Tibial nerve (tissue), 4 donors: ENCODE results near the gene PEX26.
"Not testable (repeated sequence)": the region's sequence is repeated elsewhere in the genome, so short reads cannot be mapped to it uniquely, and the experiment has no call there.

Experiments
- CTCF ChIP-seq, 5 experiments: fragments of 200-600 bp in 3 of 5; fragments of 450-650 bp in 2 of 5; sonication (generic) in 3 of 5; IDR thresholded peaks; one replicate each; pipeline ENCODE4 v1.5.1; 2016 to 2019; ENCODE audit warnings: antibody characterized with exemption in 5 of 5, mild to moderate bottlenecking in 3 of 5, moderate library complexity in 2 of 5
- EP300 ChIP-seq, 2 donors: sonication (generic); formaldehyde crosslinking; IDR thresholded peaks; one replicate each; pipeline ENCODE4 v1.6.1; 2017; ENCODE audit warnings: antibody characterized with exemption in 2 of 2, mild to moderate bottlenecking in 1 of 2
- POLR2A ChIP-seq, 2 donors: fragments of 450-650 bp; IDR thresholded peaks; one replicate each; pipeline ENCODE4 v1.6.1; 2017; ENCODE audit warnings: antibody characterized with exemption in 2 of 2, mild to moderate bottlenecking in 2 of 2, moderate library complexity in 2 of 2

DNA sequence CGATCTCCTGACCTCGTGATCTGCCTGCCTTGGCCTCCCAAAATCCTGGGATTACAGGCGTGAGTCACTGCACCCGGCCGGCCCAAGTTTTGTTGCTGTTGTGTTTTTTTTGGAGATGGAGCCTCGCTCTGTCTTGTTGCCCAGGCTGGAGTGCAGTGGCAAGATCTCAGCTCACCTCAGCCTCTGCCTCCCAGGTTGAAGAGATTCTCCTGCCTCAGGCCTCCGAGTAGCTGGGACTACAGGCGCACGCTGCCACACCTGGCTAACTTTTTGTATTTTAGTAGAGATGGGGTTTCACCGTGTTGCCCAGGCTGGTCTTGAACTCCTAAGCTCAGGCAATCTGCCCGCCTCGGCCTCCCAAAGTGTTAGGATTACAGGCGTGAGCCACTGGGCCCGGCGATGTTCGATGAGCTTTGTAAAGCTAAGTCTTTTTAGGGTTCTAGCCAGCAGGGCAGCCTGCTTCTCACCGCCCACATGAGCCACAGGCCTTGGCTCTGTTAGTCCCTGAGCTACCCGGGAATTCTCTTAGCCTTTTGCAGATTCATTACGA is 45.8 kb downstream of the PEX26 start:
- not testable (repeated sequence) for TF ChIP-seq CTCF, POLR2A, EP300 (IDR thresholded peaks at IDR 0.05)
